ENCODE data around the gene KCNQ1OT1. TPM values are rescaled to one million over a fixed set of nuclear protein-coding genes. Genes with fewer than 3 reads are reported as not detected.

The KCNQ1OT1 gene
- polyA plus RNA-seq, 3 donors: 0.69 to 0.78 (median 0.76) TPM

GRCh38 chr11:2586087-2586792 lies 113.6 kb downstream of the KCNQ1OT1 start:
- DNase-seq (ENCODE audit: low read depth in 3 of 3, low spot score in 2 of 3): peak; percentile 47 to 85 (median 65)

- DNase-seq (ENCODE audit: low read depth in 3 of 3, low spot score in 2 of 3): no peak
These were observed 114.2 kb downstream of the KCNQ1OT1 start for GRCh38 chr11:2585566-2586086.

- no peak for DNase-seq (ENCODE audit: low read depth in 3 of 3, low spot score in 2 of 3)
These were observed 114.8 kb downstream of the KCNQ1OT1 start for GRCh38 chr11:2584812-2585565.

- DNase-seq (ENCODE audit: low read depth in 3 of 3, low spot score in 2 of 3): no peak
These were observed 115.4 kb downstream of the KCNQ1OT1 start for GRCh38 chr11:2584434-2584811.

- DNase-seq (ENCODE audit: low read depth in 3 of 3, low spot score in 2 of 3): no peak
These were observed 116.2 kb downstream of the KCNQ1OT1 start for GRCh38 chr11:2583605-2583958.

- no peak for DNase-seq (ENCODE audit: low read depth in 3 of 3, low spot score in 2 of 3)
These were observed 116.7 kb downstream of the KCNQ1OT1 start for GRCh38 chr11:2582946-2583604.

GRCh38 chr11:2582351-2582945 lies 117.3 kb downstream of the KCNQ1OT1 start:
- DNase-seq (ENCODE audit: low read depth in 3 of 3, low spot score in 2 of 3): no peak

- DNase-seq (ENCODE audit: low read depth in 3 of 3, low spot score in 2 of 3): no peak
These were observed 117.9 kb downstream of the KCNQ1OT1 start for GRCh38 chr11:2581931-2582350.

GRCh38 chr11:2581151-2581930 lies 118.5 kb downstream of the KCNQ1OT1 start:
- DNase-seq (ENCODE audit: low read depth in 3 of 3, low spot score in 2 of 3): no peak

- no peak for DNase-seq (ENCODE audit: low read depth in 3 of 3, low spot score in 2 of 3)
These were observed 119.2 kb downstream of the KCNQ1OT1 start for GRCh38 chr11:2580571-2581001.

GRCh38 chr11:2580061-2580421 lies 119.8 kb downstream of the KCNQ1OT1 start:
- no peak for DNase-seq (ENCODE audit: low read depth in 3 of 3, low spot score in 2 of 3)

- no peak for DNase-seq (ENCODE audit: low read depth in 3 of 3, low spot score in 2 of 3)
These were observed 120.3 kb downstream of the KCNQ1OT1 start for GRCh38 chr11:2579315-2580060.

- no peak for DNase-seq (ENCODE audit: low read depth in 3 of 3, low spot score in 2 of 3)
These were observed 120.9 kb downstream of the KCNQ1OT1 start for GRCh38 chr11:2578929-2579270.

GRCh38 chr11:2577991-2578928 lies 121.5 kb downstream of the KCNQ1OT1 start:
- DNase-seq (ENCODE audit: low read depth in 3 of 3, low spot score in 2 of 3): no peak

GRCh38 chr11:2577031-2577990 lies 122.5 kb downstream of the KCNQ1OT1 start:
- no peak for DNase-seq (ENCODE audit: low read depth in 3 of 3, low spot score in 2 of 3)

- no peak for DNase-seq (ENCODE audit: low read depth in 3 of 3, low spot score in 2 of 3)
These were observed 123.2 kb downstream of the KCNQ1OT1 start for GRCh38 chr11:2576549-2576948.

- DNase-seq (ENCODE audit: low read depth in 3 of 3, low spot score in 2 of 3): no peak
These were observed 123.7 kb downstream of the KCNQ1OT1 start for GRCh38 chr11:2576111-2576510.
